NCI-H1417 (cell line): ENCODE results near the gene COL11A1.
"Not testable (repeated sequence)": the region's sequence is repeated elsewhere in the genome, so short reads cannot be mapped to it uniquely, and the experiment has no call there.

Experiments used
- DNase-seq, 3 experiments: peaks; one replicate each; lab custom pipeline; 2025; lab: John Stamatoyannopoulos, UW

Gene COL11A1

GRCh38 chr1:103075316-103076000, 32.9 kb downstream of the COL11A1 start:
- no peak for DNase-seq

- no peak for DNase-seq
Measured at GRCh38 chr1:103074224-103074623, 34.1 kb downstream of the COL11A1 start.

- DNase-seq = no peak
Measured at GRCh38 chr1:103069201-103069600, 39.1 kb downstream of the COL11A1 start.

GRCh38 chr1:103063921-103064320, 44.4 kb downstream of the COL11A1 start:
- DNase-seq = no peak

- DNase-seq = no peak
Measured at GRCh38 chr1:103058391-103058790, 49.9 kb downstream of the COL11A1 start.

- no peak for DNase-seq
Measured at GRCh38 chr1:103056423-103056822, 51.9 kb downstream of the COL11A1 start.

- not testable (repeated sequence) for DNase-seq
Measured at GRCh38 chr1:103028110-103028509, 80.2 kb downstream of the COL11A1 start.

GRCh38 chr1:103025858-103026409, 82.4 kb downstream of the COL11A1 start:
- peak in 1 of 3 experiments; percentile 33 for DNase-seq

- peak in 1 of 3 experiments; percentile 17 for DNase-seq
Measured at GRCh38 chr1:103024051-103024450, 84.3 kb downstream of the COL11A1 start.

GRCh38 chr1:103002005-103002404, 106.3 kb downstream of the COL11A1 start:
- no peak for DNase-seq

GRCh38 chr1:102978874-102979273, 129.4 kb downstream of the COL11A1 start:
- DNase-seq = no peak

- no peak for DNase-seq
Measured at GRCh38 chr1:102977292-102977691, 131.0 kb downstream of the COL11A1 start.

GRCh38 chr1:102970496-102971078, 137.7 kb downstream of the COL11A1 start:
- DNase-seq = peak; percentile 29 to 79 (median 63)

- peak in 1 of 3 experiments; percentile 16 for DNase-seq
Measured at GRCh38 chr1:102967786-102968185, 140.5 kb downstream of the COL11A1 start.

GRCh38 chr1:102961549-102961948, 146.8 kb downstream of the COL11A1 start:
- peak in 2 of 3 experiments; percentile 51 to 87 for DNase-seq

- DNase-seq = no peak
Measured at GRCh38 chr1:102954576-102954975, 153.7 kb downstream of the COL11A1 start.

- no peak for DNase-seq
Measured at GRCh38 chr1:102952400-102952799, 155.9 kb downstream of the COL11A1 start.

- DNase-seq = no peak
Measured at GRCh38 chr1:102942324-102942723, 166.0 kb downstream of the COL11A1 start.

GRCh38 chr1:102941366-102941947, 166.9 kb downstream of the COL11A1 start:
- no peak for DNase-seq

- no peak for DNase-seq
Measured at GRCh38 chr1:102937401-102937800, 170.9 kb downstream of the COL11A1 start.

- not testable (repeated sequence) for DNase-seq
Measured at GRCh38 chr1:102933362-102933761, 175.0 kb downstream of the COL11A1 start.

- no peak for DNase-seq
Measured at GRCh38 chr1:102919659-102920058, 188.7 kb downstream of the COL11A1 start.

- DNase-seq = no peak
Measured at GRCh38 chr1:102901996-102902395, 206.3 kb downstream of the COL11A1 start.
